GM12878 (cell line): ENCODE results near the gene GPR62. TPM values are rescaled to one million over a fixed set of nuclear protein-coding genes. Genes with fewer than 3 reads are reported as not detected.

ENCODE experiments used
- ATAC-seq: fragments of 200-7000 bp; cut with Tn5 transposase; 3 replicates; pipeline ENCODE4 v1.9.1; 2020; ENCODE audit warnings: mild to moderate bottlenecking, moderate library complexity
- BruUV-seq: library from RNA; stranded (reverse); fragments of 400-500 nt; replicated peaks from 2 replicates; lab custom pipeline; 2021; lab: Mats Ljungman, UMichigan
- CTCF ChIA-PET: fragments of 300-600 bp; sonication (Branson Sonifier 250); formaldehyde crosslinking; extraction: SDS; loops from one replicate; lab custom pipeline; 2021; ENCODE audit warnings: inconsistent platforms; lab: Yijun Ruan, JAX
- POLR2A ChIA-PET: fragments of 350-600 bp; formaldehyde crosslinking; extraction: SDS; loops from one replicate; lab custom pipeline; 2021; ENCODE audit warnings: inconsistent platforms; lab: Charles Lee
- RAD21 ChIA-PET: fragments of 300-600 bp; sonication (Branson Sonifier 250); formaldehyde crosslinking; loops from one replicate; lab custom pipeline; 2023; ENCODE audit warnings: antibody characterized with exemption; ENCODE audit not compliant: unreplicated experiment; lab: Charles Lee
- SMC1A ChIA-PET: fragments of 300-600 bp; sonication (Branson Sonifier 250); formaldehyde crosslinking; loops from one replicate; lab custom pipeline; 2023; ENCODE audit not compliant: unreplicated experiment, uncharacterized antibody; lab: Charles Lee
- DNase-seq: peaks from one replicate; pipeline ENCODE4 v3.0.0-alpha.2; 2011; ENCODE audit warnings: low read depth, low spot score
- FAIRE-seq: peaks from 3 replicates; lab custom pipeline; 2011; peaks lifted over from hg19 to GRCh38; lab: Jason Lieb, UNC
- H2AFZ ChIP-seq: 2 replicates; pipeline ENCODE4 v1.6.0; 2011; ENCODE audit warnings: low read depth, low read length, control low read depth; ENCODE audit not compliant: control insufficient read depth
- H3K27ac ChIP-seq: 2 replicates; pipeline ENCODE4 v1.5.1; 2011; ENCODE audit warnings: control low read depth; ENCODE audit not compliant: control insufficient read depth, insufficient read depth
- H3K27me3 ChIP-seq, 2 experiments: replicated peaks in 1 of 2; 2 replicates each; pipeline versions ENCODE4 v1.6.0 to v1.6.1; 2011; ENCODE audit warnings: low read length in 1 of 2; ENCODE audit not compliant: control insufficient read depth in 2 of 2, insufficient read depth in 2 of 2
- H3K36me3 ChIP-seq, 2 experiments: 2 replicates each; pipeline ENCODE4 v1.5.1; 2011; ENCODE audit warnings: low read length in 1 of 2; ENCODE audit not compliant: control insufficient read depth in 2 of 2, insufficient read depth in 2 of 2
- H3K4me1 ChIP-seq: 2 replicates; pipeline ENCODE4 v1.6.1; 2011; ENCODE audit warnings: mild to moderate bottlenecking, low read length, moderate library complexity, mixed read lengths; ENCODE audit not compliant: control insufficient read depth, insufficient read depth
- H3K4me2 ChIP-seq: 2 replicates; pipeline ENCODE4 v1.6.0; 2011; ENCODE audit warnings: control low read depth; ENCODE audit not compliant: control insufficient read depth, insufficient read depth
- H3K4me3 ChIP-seq: fragments of 200-600 bp; sonication (generic); 2 replicates; pipeline ENCODE4 v1.5.1; 2016
- H3K79me2 ChIP-seq: 2 replicates; pipeline ENCODE4 v1.6.0; 2011; ENCODE audit warnings: low read length; ENCODE audit not compliant: control insufficient read depth, insufficient read depth
- H3K9ac ChIP-seq: 2 replicates; pipeline ENCODE4 v1.8.0; 2011; ENCODE audit warnings: low read length, control low read depth, mixed read lengths; ENCODE audit not compliant: control insufficient read depth, insufficient read depth
- H3K9me3 ChIP-seq: replicated peaks from 3 replicates; pipeline ENCODE4 v1.5.1; 2011; ENCODE audit warnings: mild to moderate bottlenecking, low read length; ENCODE audit not compliant: control insufficient read depth, insufficient read depth
- H4K20me1 ChIP-seq: 2 replicates; pipeline ENCODE4 v1.6.0; 2011; ENCODE audit not compliant: control insufficient read depth, insufficient read depth
- ATF7 ChIP-seq: fragments of 450-650 bp; IDR thresholded peaks from 2 replicates; pipeline ENCODE4 v1.6.1; 2016; ENCODE audit warnings: low read depth, mild to moderate bottlenecking
- BACH1 ChIP-seq: fragments of 450-650 bp; IDR thresholded peaks from 2 replicates; pipeline ENCODE4 v1.6.1; 2017; ENCODE audit warnings: mild to moderate bottlenecking, borderline replicate concordance
- BHLHE40 ChIP-seq, 2 experiments: fragments of 450-650 bp in 1 of 2; IDR thresholded peaks; 2 replicates each; pipeline ENCODE4 v1.6.1; 2011 to 2017; ENCODE audit warnings: low read depth in 2 of 2, borderline replicate concordance in 1 of 2, improper control_type of control experiment in 1 of 2, low read length in 1 of 2, mild to moderate bottlenecking in 1 of 2
- CBX3 ChIP-seq: fragments of 200-600 bp; sonication (generic); IDR thresholded peaks from 2 replicates; pipeline ENCODE4 v1.6.1; 2016; ENCODE audit warnings: low read depth, borderline replicate concordance
- CHD1 ChIP-seq: IDR thresholded peaks from 2 replicates; pipeline ENCODE4 v1.6.1; 2012; ENCODE audit warnings: low read depth, low read length, improper control_type of control experiment
- CHD2 ChIP-seq: IDR thresholded peaks from 2 replicates; pipeline ENCODE4 v1.6.1; 2011; ENCODE audit warnings: low read depth, low read length, improper control_type of control experiment, borderline replicate concordance
- EED ChIP-seq: sonication (generic); IDR thresholded peaks from 2 replicates; pipeline ENCODE4 v1.6.1; 2016; ENCODE audit warnings: antibody characterized with exemption, low read depth
- FOXK2 ChIP-seq: fragments of 450-650 bp; IDR thresholded peaks from 2 replicates; pipeline ENCODE4 v1.6.1; 2017; ENCODE audit warnings: mild to moderate bottlenecking, moderate library complexity
- HDAC2 ChIP-seq: fragments of 200-600 bp; sonication (generic); IDR thresholded peaks from 2 replicates; pipeline ENCODE4 v1.6.1; 2017
- HDGF ChIP-seq: fragments of 450-650 bp; IDR thresholded peaks from 2 replicates; pipeline ENCODE4 v1.6.1; 2016; ENCODE audit warnings: antibody characterized with exemption
- IKZF2 ChIP-seq, 2 experiments: fragments of 450-650 bp; IDR thresholded peaks; 2 replicates each; pipeline ENCODE4 v1.6.1; 2017; ENCODE audit warnings: mild to moderate bottlenecking in 2 of 2, moderate library complexity in 2 of 2
- KLF5 ChIP-seq: fragments of 450-650 bp; IDR thresholded peaks from 2 replicates; pipeline ENCODE4 v1.6.1; 2014; ENCODE audit warnings: mild to moderate bottlenecking; ENCODE audit not compliant: partially characterized antibody
- LARP7 ChIP-seq: fragments of 450-650 bp; IDR thresholded peaks from 2 replicates; pipeline ENCODE4 v1.6.1; 2017; ENCODE audit warnings: mild to moderate bottlenecking
- MAX ChIP-seq: IDR thresholded peaks from 2 replicates; pipeline ENCODE4 v1.6.1; 2012; ENCODE audit warnings: low read depth, low read length, improper control_type of control experiment
- MYC ChIP-seq: IDR thresholded peaks from 2 replicates; pipeline ENCODE4 v1.6.1; 2011; ENCODE audit warnings: mild to moderate bottlenecking, low read length, moderate library complexity, inconsistent platforms; ENCODE audit not compliant: insufficient read depth, insufficient replicate concordance, insufficient read length, severe bottlenecking
- NBN ChIP-seq: fragments of 450-650 bp; IDR thresholded peaks from 2 replicates; pipeline ENCODE4 v1.6.1; 2016
- NFXL1 ChIP-seq: fragments of 450-650 bp; IDR thresholded peaks from 2 replicates; pipeline ENCODE4 v1.6.1; 2017; ENCODE audit warnings: antibody characterized with exemption, mild to moderate bottlenecking, borderline replicate concordance
- NFYA ChIP-seq: IDR thresholded peaks from 2 replicates; pipeline ENCODE4 v1.6.1; 2011; ENCODE audit warnings: low read depth, mild to moderate bottlenecking, low read length, improper control_type of control experiment, borderline replicate concordance
- NR2C1 ChIP-seq: fragments of 450-650 bp; IDR thresholded peaks from 2 replicates; pipeline ENCODE4 v1.6.1; 2017; ENCODE audit warnings: antibody characterized with exemption, mild to moderate bottlenecking, moderate library complexity
- SIX5 ChIP-seq: IDR thresholded peaks from 2 replicates; pipeline ENCODE4 v1.6.1; 2011; ENCODE audit warnings: mild to moderate bottlenecking, low read depth, low read length, moderate library complexity; ENCODE audit not compliant: severe bottlenecking
- SMARCA5 ChIP-seq: fragments of 450-650 bp; IDR thresholded peaks from 2 replicates; pipeline ENCODE4 v1.6.1; 2017; ENCODE audit warnings: mild to moderate bottlenecking
- SPI1 ChIP-seq: IDR thresholded peaks from 2 replicates; pipeline ENCODE4 v1.6.1; 2011; ENCODE audit warnings: low read depth, mild to moderate bottlenecking, low read length, moderate library complexity, borderline replicate concordance; ENCODE audit not compliant: insufficient read depth
- SRF ChIP-seq, 2 experiments: IDR thresholded peaks; 2 replicates each; pipeline ENCODE4 v1.6.1; 2011; ENCODE audit warnings: low read depth in 2 of 2, low read length in 2 of 2, mild to moderate bottlenecking in 1 of 2, moderate library complexity in 1 of 2
- TCF12 ChIP-seq: IDR thresholded peaks from 2 replicates; pipeline ENCODE4 v1.6.1; 2011; ENCODE audit warnings: low read depth, mild to moderate bottlenecking, low read length
- WRNIP1 ChIP-seq: IDR thresholded peaks from 2 replicates; pipeline ENCODE4 v1.6.1; 2011; ENCODE audit warnings: low read depth, low read length, improper control_type of control experiment, borderline replicate concordance
- ZNF24 ChIP-seq: fragments of 450-650 bp; IDR thresholded peaks from 2 replicates; pipeline ENCODE4 v1.6.1; 2017; ENCODE audit warnings: antibody characterized with exemption, mild to moderate bottlenecking
- WGBS: methylation state at CpG from one replicate; pipeline ENCODE4 v1.1.6; 2016; ENCODE audit warnings: low lambda C conversion rate; ENCODE audit not compliant: insufficient replicate concordance, insufficient coverage; ENCODE audit errors: missing lambda C conversion rate; 5-methylcytosine and 5-hydroxymethylcytosine counted together
- in situ Hi-C: fragments of 300-500 bp; cut with MboI; formaldehyde crosslinking; loops from 9 replicates; pipeline ENCODE4 v1.14.3; 2018; ENCODE audit warnings: mixed read lengths
- intact Hi-C: fragments of 100-400 bp; cut with micrococcal nuclease; formaldehyde crosslinking; loops from one replicate; pipeline ENCODE4 v1.14.2; 2022; ENCODE audit not compliant: unreplicated experiment
- polyA plus RNA-seq, 11 experiments: library from polyadenylated mRNA; depleted of rRNA in 4 of 11; unstranded in 6 of 11; stranded (reverse) in 5 of 11; fragments of >200 nt; fragmentation: Nextera tagmentation in 4 of 11; fragmentation: Illumina TruSeq in 1 of 11; extraction: Ambion mirVana in 4 of 11; extraction: Trizol in 1 of 11; gene quantifications; 1 replicate in 1 of 11; 2 replicates in 10 of 11; pipeline versions ENCODE4 v1.2.1 to v1.2.3, GENCODE V29; 2011 to 2016; ENCODE audit warnings: inconsistent platforms in 2 of 11, missing spikeins in 2 of 11, low read depth in 1 of 11
- total RNA-seq, 4 experiments: library from RNA; depleted of rRNA in 3 of 4; stranded (reverse); fragments of >200 nt in 3 of 4; fragmentation: Illumina TruSeq in 1 of 4; extraction: Trizol in 1 of 4; gene quantifications; 2 replicates each; pipeline versions ENCODE4 v1.2.1 to v1.2.3, GENCODE V29; 2013 to 2021

GPR62 gene
- total and polyA plus RNA-seq, 10 of the 15 experiments (the other 5 are each of a cell fraction or from before 2014, with no cell fraction given), result not detected

- TF ChIP-seq BHLHE40 (IDR thresholded peaks at IDR 0.05; ENCODE audit: borderline replicate concordance in 1 of 2, low read depth in 2 of 2, low read length in 1 of 2), result no peak
- TF ChIP-seq SPI1, result no peak
- TF ChIP-seq CBX3, result no peak
- no peak for TF ChIP-seq NR2C1
- TF ChIP-seq NFYA, result no peak
- TF ChIP-seq ZNF24, result no peak
- no peak for TF ChIP-seq HDGF
- no peak for TF ChIP-seq CHD1
- no peak for TF ChIP-seq SRF (IDR thresholded peaks at IDR 0.05; ENCODE audit: low read depth in 2 of 2, low read length in 2 of 2)
- no peak for TF ChIP-seq HDAC2
- TF ChIP-seq IKZF2 (IDR thresholded peaks at IDR 0.05), result no peak
These were observed 25.1 kb downstream of the GPR62 start (continued) for GRCh38 chr3:51980253-51980652.

- no peaks in the 10 kb centered on the region for H3K9me3 ChIP-seq
- in situ Hi-C loops (no loop called here), intact Hi-C loops (no loop called here)
- SMC1A ChIA-PET, result interaction anchor here (0.7 to 2.8 kb wide), 6 partner anchors 8 to 40 kb away, joined by 3 to 17 read pairs (median 4); partner anchors contain the start of genes ABHD14A, ABHD14B and RPL29
- CTCF ChIA-PET, result interaction anchor here (0.7 to 4.6 kb wide), 22 partner anchors 9 to 430 kb away, joined by 3 to 56 read pairs (median 4); partner anchors contain the start of genes ABHD14A, ABHD14B, DUSP7 and PARP3
- peaks cover 3% of the 10 kb centered on the region for H3K79me2 ChIP-seq
- no peaks in the 10 kb centered on the region for H3K36me3 ChIP-seq
- H2AFZ ChIP-seq, result peak overlapping the region; percentile 91
- RAD21 ChIA-PET, result interaction anchor here (1.0 to 3.3 kb wide), 8 partner anchors 8 to 271 kb away, joined by 3 to 30 read pairs (median 6); partner anchors contain the start of genes ABHD14A, ABHD14B, PARP3 and PCBP4
- H3K9ac ChIP-seq, result peak overlapping the region; percentile 83
- peak overlapping the region; percentile 97 for H3K4me3 ChIP-seq
- no peaks in the 10 kb centered on the region for H3K27me3 ChIP-seq
- FAIRE-seq (peak; percentile 57), DNase-seq (no peak), ATAC-seq (peak; percentile 82)
- TSS peak; percentile 83 for BruUV-seq
- H4K20me1 ChIP-seq, result no peaks in the 10 kb centered on the region
- POLR2A ChIA-PET, result interaction anchor here (0.6 to 4.0 kb wide), 13 partner anchors 8 to 296 kb away, joined by 3 to 30 read pairs (median 4); partner anchors contain the start of genes ABHD14A, ABHD14B, ALAS1 and DUSP7
- 0% methylated on average over 4 of the region's 4 CpGs for WGBS
- H3K4me1 ChIP-seq, result peaks cover 8% of the 10 kb centered on the region
- peak overlapping the region; percentile 73 for H3K27ac ChIP-seq
- H3K4me2 ChIP-seq, result peak overlapping the region; percentile 96
- TF ChIP-seq BHLHE40 (IDR thresholded peaks at IDR 0.05; ENCODE audit: borderline replicate concordance in 1 of 2, low read depth in 2 of 2, low read length in 1 of 2) (peak; percentile 46 to 65; a peak in 3 of 4 replicates), HDGF (peak; percentile 95; the same call in 1 of the 2 replicates), BACH1 (peak; percentile 62; the same call in 1 of the 2 replicates), LARP7 (0 out of 2 replicates have a peak, but pooled peaks have one; percentile 10), WRNIP1 (0 out of 2 replicates have a peak, but pooled peaks have one; percentile 49), TCF12 (0 out of 2 replicates have a peak, but pooled peaks have one; percentile 62), CHD2 (0 out of 2 replicates have a peak, but pooled peaks have one; percentile 26), FOXK2 (no peak), EED (peak; percentile 5; the same call in 1 of the 2 replicates), MYC (peak; percentile 88), NR2C1 (no peak), NBN (peak; percentile 78), MAX (peak; percentile 75; the same call in 1 of the 2 replicates), ATF7 (peak; percentile 36), NFXL1 (no peak), SIX5 (no peak), SMARCA5 (peak; percentile 83; the same call in 1 of the 2 replicates), KLF5 (no peak)
These were observed 27.2 kb downstream of the GPR62 start for GRCh38 chr3:51982352-51982837.
